T-helper 1 cell treated with Interleukin-12 subunit alpha and Interleukin-12 subunit beta and Interleukin-4 antibody, amounts not matched to agents 30 μg/mL and 1 μg/mL, for 36 hours (primary cell): ENCODE measurements around the gene RBSN.
"Not testable (repeated sequence)": the region's sequence is repeated elsewhere in the genome, so short reads cannot be mapped to it uniquely, and the experiment has no call there.

ENCODE experiments used
- H3K27ac Mint-ChIP-seq: one replicate; pipeline ENCODE4 v1.8.0; 2021; ENCODE audit warnings: mild to moderate bottlenecking, mixed read lengths
- H3K27me3 Mint-ChIP-seq: one replicate; pipeline ENCODE4 v1.8.0; 2021; ENCODE audit warnings: low read depth, mixed read lengths
- H3K36me3 Mint-ChIP-seq: one replicate; pipeline ENCODE4 v1.8.0; 2021; ENCODE audit warnings: low read depth, mixed read lengths
- H3K4me1 Mint-ChIP-seq: one replicate; pipeline ENCODE4 v1.8.0; 2021; ENCODE audit warnings: low read depth, mixed read lengths
- H3K4me3 Mint-ChIP-seq: one replicate; pipeline ENCODE4 v1.8.0; 2021; ENCODE audit warnings: mild to moderate bottlenecking, moderate library complexity, mixed read lengths
- H3K9me3 Mint-ChIP-seq: one replicate; pipeline ENCODE4 v1.8.0; 2021; ENCODE audit warnings: mixed read lengths

The RBSN gene

DNA sequence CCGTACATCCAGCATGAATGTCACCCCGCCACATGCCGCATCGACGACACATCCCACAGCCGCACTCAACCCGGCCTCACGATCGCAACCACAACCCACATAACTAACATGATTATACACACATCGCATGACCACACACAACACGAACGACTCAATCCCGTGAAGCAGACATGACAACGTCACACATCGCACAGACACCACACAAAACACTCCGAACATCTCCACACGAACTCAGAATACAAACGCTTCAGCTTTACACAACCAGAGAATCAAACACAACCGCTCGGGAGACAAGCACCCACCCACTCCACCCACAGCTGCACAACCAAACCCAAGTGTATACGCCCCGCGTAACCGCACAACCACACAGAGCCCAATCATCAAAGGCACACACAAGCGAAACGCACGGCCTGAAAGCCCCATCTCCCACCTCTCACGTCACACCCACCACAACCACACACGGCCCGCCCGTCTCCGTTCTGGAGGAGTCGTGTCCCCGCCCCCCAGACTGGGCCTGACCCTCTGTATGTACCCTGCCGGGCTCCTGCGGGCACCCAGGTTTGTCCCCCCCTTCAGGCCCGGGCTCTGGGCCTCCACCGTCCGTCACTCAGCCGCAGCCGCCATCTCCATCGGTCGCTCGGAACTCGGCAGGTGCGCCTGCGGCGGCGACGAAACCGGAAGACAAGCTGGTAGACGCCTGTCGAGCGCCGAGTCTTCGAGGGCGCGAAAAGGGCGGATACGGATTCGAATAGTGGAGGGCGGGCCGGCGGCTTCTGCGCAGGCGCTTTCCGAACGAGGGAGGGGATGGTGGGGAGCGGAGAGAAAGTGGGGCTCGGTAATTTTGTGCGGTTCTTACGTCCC, at the start of gene RBSN:
Gene RBSN (minus strand): TSS at position 646 of the 861 bp plus-strand sequence. CDS start 3,028 bp downstream, outside the sequence.
- Mint-ChIP-seq H3K27me3 (peaks cover 4% of the 10 kb centered on the region), H3K4me1 (peaks cover 26% of the 10 kb centered on the region), H3K27ac (peak within 1 kb of the TSS; percentile 98), H3K4me3 (peak within 1 kb of the TSS; percentile 96), H3K9me3 (no peaks in the 10 kb centered on the region), H3K36me3 (peaks cover 24% of the 10 kb centered on the region)

DNA sequence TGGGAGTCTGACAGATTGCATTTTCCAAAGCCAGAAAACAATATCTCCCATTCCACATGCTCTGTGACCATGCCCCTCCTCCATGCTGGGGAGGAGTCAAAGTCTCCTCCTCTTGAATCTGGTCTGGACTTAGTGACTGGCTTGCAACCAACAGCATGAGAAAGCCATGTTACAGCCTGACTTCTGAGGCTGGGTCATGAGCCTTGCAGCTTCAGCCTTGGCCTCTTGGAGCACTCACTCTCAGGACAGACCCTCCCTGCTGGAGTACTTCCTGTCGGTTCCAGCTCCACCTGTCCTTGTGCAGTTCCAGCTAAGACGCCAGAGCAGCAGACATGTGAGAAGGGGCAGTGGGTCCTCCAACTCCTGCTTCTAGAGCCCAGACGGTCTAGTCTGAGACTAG, 49.7 kb upstream of the RBSN start:
- Mint-ChIP-seq H3K4me1 (no peaks in the 10 kb centered on the region), H3K4me3 (no peak overlapping the region), H3K9me3 (no peaks in the 10 kb centered on the region), H3K27ac (no peak overlapping the region), H3K27me3 (peaks cover 48% of the 10 kb centered on the region), H3K36me3 (no peaks in the 10 kb centered on the region)

DNA sequence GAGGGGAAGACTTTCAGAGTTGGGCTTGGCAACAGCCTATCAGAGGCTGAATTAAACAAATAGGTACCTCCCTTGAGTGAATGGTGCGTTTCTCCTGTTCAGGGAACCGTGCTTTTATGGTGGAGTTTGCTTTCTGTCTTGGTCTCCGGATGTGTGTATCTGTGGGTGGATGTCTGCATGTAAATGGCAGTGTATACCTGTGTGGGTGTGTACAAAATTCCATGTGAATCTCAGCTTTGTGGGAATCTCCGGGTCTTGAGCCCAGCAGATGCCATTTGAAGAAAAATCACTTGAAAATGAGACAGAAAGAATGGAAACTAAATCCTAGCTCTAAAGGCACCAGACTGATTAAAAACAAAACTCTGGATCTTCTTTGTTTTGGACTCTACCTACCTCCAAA, 37.9 kb upstream of the RBSN start:
- H3K4me3 Mint-ChIP-seq, H3K36me3 Mint-ChIP-seq, H3K4me1 Mint-ChIP-seq, H3K27ac Mint-ChIP-seq, H3K9me3 Mint-ChIP-seq: not testable (repeated sequence)
- H3K27me3 Mint-ChIP-seq, result peaks cover 22% of the 10 kb centered on the region

DNA sequence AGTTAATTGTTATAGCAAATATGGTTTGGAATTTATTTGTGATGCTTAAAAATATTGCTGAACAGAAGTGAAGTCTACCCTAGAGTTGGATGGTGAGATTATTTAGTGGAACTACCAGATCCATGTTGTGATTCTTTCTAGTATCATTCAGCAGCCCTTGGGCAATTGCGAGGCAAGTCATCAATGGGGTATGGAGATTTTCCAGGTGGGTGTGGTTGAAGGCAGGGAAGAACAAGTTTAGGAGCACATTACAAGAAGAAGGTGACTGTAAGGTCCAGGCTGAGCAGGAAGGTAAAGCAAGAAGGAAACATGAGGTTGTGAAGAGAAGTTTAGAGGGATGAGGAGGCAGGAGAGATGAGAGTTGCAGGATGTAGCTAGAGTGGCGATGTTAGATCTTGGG, 36.0 kb upstream of the RBSN start:
- H3K36me3 Mint-ChIP-seq, H3K27ac Mint-ChIP-seq, H3K4me1 Mint-ChIP-seq, H3K9me3 Mint-ChIP-seq, H3K4me3 Mint-ChIP-seq: not testable (repeated sequence)
- peaks cover 24% of the 10 kb centered on the region for H3K27me3 Mint-ChIP-seq

DNA sequence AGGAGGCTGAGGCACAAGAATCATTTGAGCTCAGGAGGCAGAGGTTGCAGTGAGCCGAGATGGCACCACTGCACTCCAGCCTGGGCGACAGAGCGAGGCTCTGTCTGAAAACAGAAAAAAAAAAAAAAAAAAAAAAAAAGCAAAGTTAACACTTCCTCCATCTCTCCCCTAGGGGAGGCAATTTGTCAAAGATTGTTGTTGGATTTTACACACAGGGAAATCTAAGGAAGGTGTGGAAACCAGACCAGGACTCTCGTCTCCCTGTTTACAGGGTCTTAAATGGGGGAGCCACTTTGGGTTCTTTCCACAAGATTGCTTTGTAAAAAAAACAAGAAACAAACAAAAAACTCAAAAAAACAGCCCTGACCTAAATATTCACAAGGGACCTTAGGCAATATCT, 29.5 kb upstream of the RBSN start:
- not testable (repeated sequence) for H3K27me3 Mint-ChIP-seq, H3K36me3 Mint-ChIP-seq, H3K27ac Mint-ChIP-seq, H3K9me3 Mint-ChIP-seq, H3K4me1 Mint-ChIP-seq, H3K4me3 Mint-ChIP-seq

DNA sequence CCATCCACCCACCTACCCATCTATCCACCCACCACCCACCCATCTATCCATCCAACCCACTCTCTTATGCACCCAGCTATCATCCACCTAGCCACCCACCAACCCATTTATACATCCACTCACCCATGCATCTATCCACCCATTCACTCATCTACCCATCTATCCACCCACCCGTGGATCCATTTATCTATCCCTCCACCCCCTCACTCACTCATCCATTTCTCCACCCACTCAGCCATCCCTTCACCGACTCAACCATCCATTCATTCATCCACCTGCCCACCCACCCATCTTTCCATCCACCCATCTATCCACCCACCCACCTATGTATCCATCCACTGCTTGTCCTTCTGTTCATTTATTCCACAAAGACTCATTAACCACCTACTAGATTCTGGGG, 28.0 kb upstream of the RBSN start:
- not testable (repeated sequence) for H3K4me3 Mint-ChIP-seq, H3K27me3 Mint-ChIP-seq, H3K36me3 Mint-ChIP-seq, H3K27ac Mint-ChIP-seq, H3K9me3 Mint-ChIP-seq, H3K4me1 Mint-ChIP-seq

DNA sequence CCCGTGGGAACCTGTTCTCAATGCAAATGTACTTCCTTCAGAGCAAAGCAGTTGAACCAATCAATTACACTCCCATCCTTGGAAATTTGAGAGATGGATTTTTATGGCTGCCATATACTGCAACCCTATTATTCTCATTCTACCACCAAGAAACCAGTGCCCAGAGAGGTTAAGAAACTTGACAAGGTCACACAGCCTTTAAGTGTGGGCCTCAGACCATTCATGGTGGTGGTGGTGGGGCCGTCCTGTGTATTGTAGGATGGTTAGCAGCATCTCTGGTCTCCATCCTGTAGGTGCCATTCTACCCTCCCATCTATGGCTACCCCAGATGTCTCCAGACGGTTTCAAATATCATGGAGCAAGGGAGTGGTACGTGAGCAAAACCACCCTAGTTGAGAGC, 23.4 kb upstream of the RBSN start:
- Mint-ChIP-seq H3K9me3 (peaks cover 3% of the 10 kb centered on the region), H3K36me3 (peaks cover 2% of the 10 kb centered on the region), H3K27me3 (no peaks in the 10 kb centered on the region), H3K4me3 (no peak overlapping the region), H3K4me1 (peaks cover 9% of the 10 kb centered on the region), H3K27ac (no peak overlapping the region)

DNA sequence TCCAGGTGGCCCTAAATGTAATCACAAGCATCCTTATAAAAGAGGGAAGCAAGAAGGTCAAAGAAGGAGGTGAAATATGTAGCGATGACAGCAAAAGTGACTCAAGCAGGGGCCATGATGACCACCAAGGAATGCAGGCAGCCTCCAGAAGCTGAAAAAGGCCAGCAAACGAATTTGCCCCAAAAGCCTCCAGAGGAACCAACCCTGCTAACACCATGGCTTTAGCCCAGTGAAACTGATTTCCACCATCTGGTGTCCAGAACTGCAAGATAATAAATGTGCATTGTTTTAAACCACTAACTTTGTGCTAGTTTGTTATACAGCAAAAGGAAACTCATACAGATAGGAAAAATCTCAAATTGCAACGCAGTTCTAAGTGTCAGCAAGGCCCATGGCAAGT, 23.0 kb upstream of the RBSN start:
- H3K36me3 Mint-ChIP-seq, result peaks cover 2% of the 10 kb centered on the region
- no peak overlapping the region for H3K27ac Mint-ChIP-seq
- peaks cover 3% of the 10 kb centered on the region for H3K9me3 Mint-ChIP-seq
- peaks cover 9% of the 10 kb centered on the region for H3K4me1 Mint-ChIP-seq
- no peaks in the 10 kb centered on the region for H3K27me3 Mint-ChIP-seq
- no peak overlapping the region for H3K4me3 Mint-ChIP-seq

DNA sequence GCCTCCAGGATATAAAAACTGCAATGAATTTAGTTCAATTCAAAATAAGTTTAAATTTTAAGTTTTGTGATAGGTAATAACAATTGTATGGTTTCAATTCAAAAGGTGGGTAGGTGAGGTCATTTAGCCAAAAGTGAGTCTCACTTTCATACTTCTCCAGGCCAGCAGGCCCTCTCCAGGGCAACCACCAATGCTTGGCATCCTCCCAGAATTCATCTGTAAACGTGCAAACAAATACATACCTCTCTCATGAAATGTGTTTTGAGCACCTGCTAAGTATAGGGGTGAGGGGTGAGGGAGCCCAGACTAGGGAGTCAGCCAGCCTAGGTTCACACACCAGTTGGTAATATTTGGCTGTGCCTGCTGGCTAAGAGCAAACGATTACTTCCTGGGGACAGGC, 22.0 kb upstream of the RBSN start:
- peaks cover 3% of the 10 kb centered on the region for H3K9me3 Mint-ChIP-seq
- H3K4me3 Mint-ChIP-seq, result no peak overlapping the region
- H3K36me3 Mint-ChIP-seq, result peaks cover 2% of the 10 kb centered on the region
- H3K27me3 Mint-ChIP-seq, result no peaks in the 10 kb centered on the region
- no peak overlapping the region for H3K27ac Mint-ChIP-seq
- peaks cover 9% of the 10 kb centered on the region for H3K4me1 Mint-ChIP-seq

DNA sequence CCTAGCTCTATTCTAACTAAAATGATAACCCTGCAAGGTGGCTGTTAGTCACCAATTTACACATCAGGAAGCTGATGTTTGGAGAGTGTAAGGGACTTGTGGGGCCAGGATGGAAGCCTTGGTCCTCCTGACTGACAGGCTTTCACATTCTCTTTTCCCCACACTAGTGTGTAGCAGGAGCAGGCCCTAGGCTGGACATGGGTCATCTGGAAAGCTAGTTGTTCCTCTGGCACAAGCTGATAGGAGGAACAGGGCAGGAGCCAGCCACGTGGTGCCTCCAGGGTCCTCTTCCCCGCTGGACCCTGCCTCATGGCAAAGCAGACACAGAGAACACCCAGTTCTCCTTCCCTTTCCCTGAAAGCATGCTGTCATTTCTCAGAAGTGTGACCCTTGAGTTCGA, 18.1 kb upstream of the RBSN start:
- Mint-ChIP-seq H3K9me3 (no peaks in the 10 kb centered on the region), H3K4me3 (no peak overlapping the region), H3K36me3 (no peaks in the 10 kb centered on the region), H3K4me1 (peaks cover 5% of the 10 kb centered on the region), H3K27ac (no peak overlapping the region), H3K27me3 (peaks cover 12% of the 10 kb centered on the region)

DNA sequence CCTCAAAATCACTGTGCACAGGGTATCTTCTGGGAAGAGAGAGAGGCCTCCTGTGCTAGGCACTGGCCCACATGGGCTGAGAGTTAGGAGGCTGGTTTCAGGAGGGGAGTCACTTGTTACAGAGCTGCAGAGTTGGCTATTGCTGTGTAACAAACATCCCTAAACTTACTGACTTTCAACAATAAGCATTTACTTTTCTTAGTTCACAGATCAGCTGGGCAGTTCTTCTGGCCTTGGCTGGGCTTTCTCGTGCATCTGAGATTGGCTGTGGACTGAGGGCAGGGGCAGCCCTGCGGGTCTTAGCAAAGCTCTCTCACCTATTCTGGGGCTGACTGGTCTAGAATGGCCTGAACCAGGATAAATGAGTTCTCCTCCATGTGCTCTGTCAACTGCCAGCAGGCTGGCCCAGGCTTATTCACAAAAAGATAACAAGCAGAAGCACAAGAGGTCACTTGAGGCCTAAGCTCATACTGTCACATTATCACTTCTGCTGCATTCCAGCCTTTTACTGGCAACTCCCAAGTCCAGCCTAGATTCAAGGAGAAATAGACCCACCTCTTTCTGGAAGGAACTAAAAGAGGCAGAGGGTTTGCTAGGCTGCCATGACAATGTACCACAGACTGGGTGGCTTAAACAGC, 17.2 kb upstream of the RBSN start:
- Mint-ChIP-seq H3K27ac (no peak overlapping the region), H3K27me3 (peaks cover 12% of the 10 kb centered on the region), H3K36me3 (no peaks in the 10 kb centered on the region), H3K4me3 (no peak overlapping the region), H3K9me3 (no peaks in the 10 kb centered on the region), H3K4me1 (peaks cover 3% of the 10 kb centered on the region)

DNA sequence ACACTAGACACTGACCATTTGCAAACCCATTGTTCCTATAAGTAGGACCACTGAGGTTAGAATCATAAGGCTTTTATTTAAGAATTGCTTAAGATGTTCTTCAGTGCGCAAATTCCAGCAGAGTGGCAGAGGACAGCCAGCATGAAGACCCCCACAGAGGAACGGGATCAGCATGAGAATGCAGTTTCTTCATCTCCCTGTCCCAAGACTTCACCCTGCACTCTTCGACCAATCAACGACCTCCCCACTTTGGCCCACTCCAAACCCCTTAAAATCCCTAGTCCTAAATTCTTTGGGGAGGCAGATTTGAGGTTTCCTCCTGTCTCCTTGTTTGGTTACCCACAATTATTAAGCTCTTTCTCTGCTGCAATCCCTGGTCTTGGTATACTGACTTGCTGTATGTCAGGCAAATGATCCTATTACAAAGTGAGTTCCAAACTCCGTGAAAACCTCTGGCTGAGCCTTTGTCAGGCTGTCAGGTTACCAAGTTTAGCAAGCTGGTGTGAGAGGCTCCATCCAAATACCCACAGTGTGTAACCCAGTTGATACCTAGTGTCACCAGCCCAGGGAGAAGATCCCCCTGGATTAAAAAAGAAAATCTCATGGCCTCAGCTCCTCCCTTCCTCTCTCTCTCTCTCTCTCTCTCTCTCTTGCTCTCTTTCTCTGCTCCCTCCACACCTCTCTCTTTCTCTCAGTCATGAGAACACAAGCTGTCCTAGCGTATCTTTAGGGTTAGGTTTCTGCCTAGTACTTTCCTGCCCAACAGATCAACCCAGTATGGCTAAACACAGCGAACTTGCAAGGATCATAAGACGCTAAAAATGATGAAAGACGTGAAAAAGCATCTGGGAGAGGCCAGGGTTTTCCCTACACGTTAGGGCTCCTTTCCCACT, 15.8 kb upstream of the RBSN start:
- Mint-ChIP-seq H3K4me3 (no peak overlapping the region), H3K4me1 (peaks cover 3% of the 10 kb centered on the region), H3K27me3 (peaks cover 19% of the 10 kb centered on the region), H3K27ac (no peak overlapping the region), H3K9me3 (no peaks in the 10 kb centered on the region), H3K36me3 (no peaks in the 10 kb centered on the region)

DNA sequence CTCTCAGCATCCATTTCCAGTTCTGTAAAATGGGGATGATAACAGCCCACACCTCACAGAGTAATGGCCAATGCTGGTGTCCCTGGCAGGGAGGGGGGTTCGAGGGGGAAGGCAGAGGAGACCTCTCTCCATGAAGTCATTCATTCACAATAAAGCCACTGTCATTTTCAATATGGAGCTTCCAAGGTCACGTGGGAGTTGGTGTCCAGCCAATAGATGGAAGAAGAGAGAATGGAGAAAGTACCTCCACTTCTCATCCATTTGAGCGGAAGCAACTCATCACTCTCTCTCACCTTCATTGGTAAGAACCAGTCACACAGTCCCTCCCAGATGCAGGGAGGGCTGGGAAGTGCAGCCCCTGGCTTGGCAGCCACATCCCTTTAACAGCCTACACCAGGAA, 14.9 kb upstream of the RBSN start:
- H3K27ac Mint-ChIP-seq, result no peak overlapping the region

DNA sequence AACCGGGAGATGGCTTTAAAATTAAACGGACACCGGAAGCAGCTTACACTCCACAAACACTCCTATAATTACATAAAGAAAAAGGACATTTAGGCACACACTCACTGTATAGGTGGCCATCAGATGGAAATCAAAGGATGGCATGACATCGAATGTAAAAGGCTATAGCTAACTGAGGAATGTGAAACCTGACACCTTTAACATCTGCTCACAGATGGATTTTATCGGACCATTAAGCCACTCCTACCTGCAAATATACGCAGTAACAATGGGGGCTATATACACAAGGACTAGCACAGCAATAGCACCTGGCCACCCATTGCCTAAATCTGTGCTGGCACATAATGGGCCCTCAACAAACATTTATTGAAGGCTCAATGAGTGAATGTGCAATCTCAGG, 14.5 kb upstream of the RBSN start:
- H3K4me3 Mint-ChIP-seq, result no peak overlapping the region
- no peaks in the 10 kb centered on the region for H3K9me3 Mint-ChIP-seq
- peaks cover 28% of the 10 kb centered on the region for H3K27me3 Mint-ChIP-seq
- no peaks in the 10 kb centered on the region for H3K36me3 Mint-ChIP-seq
- no peak overlapping the region for H3K27ac Mint-ChIP-seq
- H3K4me1 Mint-ChIP-seq, result no peaks in the 10 kb centered on the region

More for the DNA sequence above, 14.9 kb upstream of the RBSN start:
- Mint-ChIP-seq H3K9me3 (no peaks in the 10 kb centered on the region), H3K27me3 (peaks cover 24% of the 10 kb centered on the region), H3K4me1 (peaks cover 3% of the 10 kb centered on the region), H3K36me3 (no peaks in the 10 kb centered on the region), H3K4me3 (no peak overlapping the region)
